Brain pericyte (primary cell): ENCODE data around the gene ADCK1.
"Not testable (repeated sequence)": the region's sequence is repeated elsewhere in the genome, so short reads cannot be mapped to it uniquely, and the experiment has no call there.

ENCODE experiments used
- DNase-seq: peaks from one replicate; pipeline ENCODE4 v3.0.0-alpha.2; 2012; ENCODE audit warnings: low read depth, low spot score

Gene ADCK1

DNA sequence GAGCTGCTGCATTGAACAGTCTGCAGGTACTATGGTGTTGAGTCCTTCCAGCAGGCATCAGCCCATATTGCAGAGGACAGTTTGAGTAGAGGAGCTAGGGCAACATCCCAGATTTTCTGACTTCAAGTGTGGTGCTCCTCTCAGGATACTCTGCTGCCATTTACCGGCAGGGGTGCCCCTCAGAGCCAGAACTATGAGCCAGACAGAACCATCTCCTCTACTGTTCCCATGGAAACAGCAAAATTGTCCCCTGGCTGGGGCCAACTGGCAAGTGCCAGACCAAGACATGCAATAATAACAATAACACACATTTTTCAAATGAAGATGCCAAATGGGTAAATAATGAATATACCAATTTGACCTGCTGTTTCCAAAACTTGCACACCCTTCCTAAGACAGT is 102.9 kb downstream of the ADCK1 start:
- no peak for DNase-seq

DNA sequence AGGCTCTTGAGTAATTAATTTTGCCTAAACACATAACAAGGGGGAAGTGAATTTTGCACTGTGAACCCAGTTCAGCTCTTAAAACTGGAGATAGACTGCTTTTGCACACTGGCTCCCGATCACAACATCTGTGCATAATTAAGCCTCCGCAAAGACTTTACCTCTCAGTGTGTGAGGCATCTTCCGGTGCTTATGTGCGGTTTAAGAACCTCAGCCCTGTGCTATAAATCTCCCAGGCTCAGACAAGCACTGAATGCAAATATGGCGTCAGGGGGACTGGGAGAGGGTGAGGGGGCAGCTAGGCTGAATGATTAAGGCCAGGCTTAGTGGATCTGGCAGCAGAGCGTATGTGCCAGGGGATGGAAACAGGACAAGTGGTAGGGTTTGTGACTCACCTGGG is 103.3 kb downstream of the ADCK1 start:
- no peak for DNase-seq

DNA sequence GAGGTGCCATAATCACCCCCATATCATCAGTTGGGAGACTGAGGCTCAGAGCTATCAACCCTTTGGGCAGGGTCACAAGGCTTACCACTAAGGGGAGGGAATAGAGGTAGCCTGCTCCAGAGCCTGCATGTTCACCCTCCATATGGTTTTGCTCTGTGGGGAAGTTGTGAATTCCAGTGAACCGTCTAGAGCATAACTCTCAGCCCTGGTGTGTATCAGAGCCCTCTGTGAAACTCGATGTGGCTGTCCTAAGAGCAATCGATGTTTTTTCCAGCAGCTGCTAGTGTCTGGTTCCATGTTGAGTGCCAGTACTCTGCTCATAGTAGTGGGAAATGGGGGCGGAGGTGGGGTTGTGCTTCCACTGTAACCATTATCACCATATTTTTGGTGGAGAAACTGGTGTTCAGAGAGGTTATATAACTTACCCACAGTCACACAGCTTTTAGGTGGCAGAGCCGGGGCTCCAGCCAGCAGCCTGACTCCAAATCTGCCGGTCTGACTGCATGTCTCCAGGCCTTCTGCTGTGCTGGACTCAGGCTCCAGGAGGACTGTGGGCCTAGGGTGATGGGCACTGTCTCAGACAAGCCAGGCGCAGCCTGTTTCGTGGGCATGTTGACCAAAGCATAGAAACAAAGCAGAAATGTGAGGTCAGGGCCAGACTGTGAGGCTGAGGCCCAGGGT is 104.2 kb downstream of the ADCK1 start:
- no peak for DNase-seq

DNA sequence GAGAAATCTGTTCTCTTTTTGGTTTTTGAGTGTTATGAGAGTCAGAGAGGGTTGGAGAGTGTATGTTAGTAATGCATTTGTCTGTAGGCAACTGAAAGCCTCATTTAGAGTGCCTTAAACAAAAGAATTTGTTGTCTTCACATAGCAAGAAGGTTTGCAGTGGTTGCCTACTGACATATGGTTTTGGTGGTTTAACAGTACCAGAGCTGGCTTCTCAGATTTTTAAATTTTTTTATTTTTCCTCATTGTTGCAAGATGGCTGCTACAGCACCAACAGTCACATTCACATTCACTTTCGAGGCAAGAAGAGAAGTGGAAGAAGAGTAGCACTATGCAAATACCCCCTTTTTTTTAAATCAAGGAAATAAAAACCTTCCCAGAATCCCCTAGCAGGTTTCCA is 106.5 kb downstream of the ADCK1 start:
- DNase-seq: no peak

DNA sequence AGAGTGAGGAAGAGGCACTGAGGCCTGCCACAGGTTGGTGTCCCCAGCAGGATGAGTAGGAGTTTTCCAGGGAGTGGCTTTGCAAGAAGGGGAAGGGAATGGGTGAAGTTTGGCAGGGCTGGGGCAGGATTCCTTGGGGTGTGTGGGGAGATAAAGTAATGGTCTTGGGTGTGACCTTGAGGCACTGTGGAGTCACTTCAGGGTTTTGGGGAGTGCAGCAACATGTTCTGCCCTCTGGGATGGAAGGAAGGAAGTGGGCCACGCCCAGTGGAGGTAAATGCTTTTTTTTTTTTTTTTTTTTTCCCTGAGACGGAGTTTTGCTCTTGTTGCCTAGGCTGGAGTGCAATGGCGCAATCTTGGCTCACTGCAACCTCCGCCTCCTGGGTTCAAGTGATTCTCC is 108.9 kb downstream of the ADCK1 start:
- DNase-seq: no peak

DNA sequence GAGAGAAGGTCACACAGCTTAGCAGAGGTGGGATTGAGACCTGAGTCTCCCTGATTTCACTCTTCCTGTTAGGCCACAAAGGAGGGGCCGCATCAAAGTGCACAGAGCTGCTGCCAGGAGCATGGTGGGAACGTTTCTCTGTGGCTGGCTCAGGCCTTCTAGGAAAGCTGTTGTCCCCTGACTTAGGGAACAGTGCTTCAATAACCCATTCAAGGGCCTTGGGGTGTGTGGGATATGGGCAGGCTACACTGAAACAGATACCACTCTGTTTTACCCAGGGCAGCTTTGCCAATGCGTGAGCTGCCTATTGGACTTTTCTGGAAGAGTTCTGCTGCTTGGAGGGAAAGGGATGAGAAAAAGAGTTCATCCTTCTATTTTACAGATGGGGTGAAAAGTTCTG is 110.0 kb downstream of the ADCK1 start:
- no peak for DNase-seq

DNA sequence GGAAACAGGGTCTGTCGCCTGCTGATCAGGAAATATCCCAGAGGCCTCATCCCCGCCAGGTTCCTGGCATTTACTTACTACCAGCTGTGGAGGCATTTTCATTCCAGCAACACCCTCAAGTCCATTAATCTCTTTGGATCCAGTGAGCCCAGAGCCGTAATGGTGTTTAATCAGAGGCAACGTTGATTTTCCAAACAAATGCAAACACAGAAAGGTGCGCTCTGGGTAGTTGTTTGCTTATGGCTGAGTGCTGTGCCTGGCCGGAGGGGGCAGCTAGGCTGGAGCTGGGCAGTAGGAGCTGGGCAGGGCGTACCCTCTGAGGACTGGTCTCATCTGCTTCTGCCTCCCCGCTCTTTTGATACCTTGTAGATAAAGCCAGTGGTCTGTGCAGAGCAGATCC is 110.6 kb downstream of the ADCK1 start:
- DNase-seq: no peak

DNA sequence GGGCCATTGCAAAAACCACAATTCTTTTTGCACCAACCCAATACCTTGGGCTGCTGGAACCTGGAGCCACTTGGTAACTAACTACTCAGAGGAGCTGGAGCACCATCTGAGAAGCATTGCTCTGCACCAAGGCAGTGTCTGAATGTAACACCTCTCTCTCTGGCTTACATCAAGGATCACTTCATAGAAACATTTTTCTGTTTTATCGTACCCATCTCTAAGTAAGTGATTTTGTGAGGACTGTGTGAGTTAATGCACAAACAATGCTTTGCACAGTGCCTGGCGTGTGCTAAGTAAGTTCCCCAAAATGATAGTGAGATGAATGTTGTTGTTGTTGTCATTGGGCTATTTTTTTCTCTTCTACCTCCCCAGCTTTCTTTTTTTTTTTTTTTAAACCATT is 111.4 kb downstream of the ADCK1 start:
- DNase-seq: no peak

DNA sequence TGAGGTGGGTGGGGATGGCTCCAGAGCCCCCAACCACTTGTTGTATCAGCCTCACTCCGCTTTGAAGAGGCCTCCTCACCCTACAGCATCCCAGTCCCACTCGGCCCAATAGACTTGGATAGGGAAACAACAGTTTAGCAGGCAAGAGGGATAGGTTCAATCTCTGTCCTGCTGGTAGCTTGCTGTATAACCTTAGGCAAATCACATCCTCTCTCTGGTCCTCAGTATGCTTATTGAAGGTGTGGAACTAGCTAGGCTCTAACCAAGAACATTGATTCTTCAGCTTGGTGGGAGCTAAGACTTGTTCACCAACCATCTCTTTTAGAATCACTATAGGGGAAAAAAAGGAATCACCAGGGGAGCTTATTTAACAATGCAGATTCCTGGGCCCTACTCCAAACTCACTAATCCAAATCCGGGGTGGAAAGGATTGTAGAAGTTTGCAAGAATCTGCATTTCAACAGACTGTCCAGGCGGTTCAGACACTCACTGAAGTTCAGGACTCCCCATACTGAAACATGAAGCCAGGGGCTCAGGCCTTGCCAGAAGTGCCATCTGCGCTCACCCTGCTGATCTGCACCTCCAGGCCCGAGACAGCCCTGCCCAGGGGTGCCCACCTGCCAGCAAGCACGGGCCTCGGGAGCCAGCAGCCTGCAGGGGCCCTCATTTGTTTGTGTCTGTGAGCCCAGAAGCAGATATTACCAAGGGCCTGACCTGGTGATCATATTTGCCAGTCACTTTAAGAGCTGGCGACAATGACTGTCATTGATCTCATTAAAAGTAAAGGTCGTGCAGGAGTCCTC is 113.0 kb downstream of the ADCK1 start:
- no peak for DNase-seq

DNA sequence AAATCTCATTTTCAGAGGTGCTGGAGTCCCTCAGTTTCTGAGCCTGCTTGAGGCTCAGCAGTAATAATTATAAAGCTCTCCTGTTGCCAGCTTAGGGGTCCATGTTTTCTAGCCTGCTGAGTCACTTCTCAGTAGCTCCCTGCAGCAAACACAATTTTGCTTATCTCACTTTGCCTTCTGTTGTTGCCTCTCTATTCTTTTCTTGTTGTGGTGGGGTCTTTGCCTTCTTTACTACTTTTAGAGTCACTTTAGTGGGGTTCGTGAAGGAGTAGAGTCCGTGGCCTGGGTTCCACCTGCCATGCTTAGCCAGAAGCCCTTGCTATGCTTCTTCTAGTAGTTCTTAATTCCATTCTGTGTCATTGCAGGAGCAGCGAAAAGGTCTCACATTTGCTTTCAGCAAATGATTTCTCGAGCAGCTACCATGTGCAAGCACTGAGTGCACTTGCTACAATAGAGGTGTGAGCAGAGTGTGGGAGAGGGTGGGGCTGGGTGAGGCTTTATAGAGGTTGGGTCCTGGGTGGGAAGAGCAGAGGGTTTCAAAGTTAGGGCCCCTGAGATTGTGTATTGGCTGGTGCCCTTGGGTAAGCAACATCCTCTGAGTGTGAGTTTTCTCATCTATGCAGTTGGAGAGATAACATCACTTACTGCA is 114.3 kb downstream of the ADCK1 start:
- DNase-seq: no peak

DNA sequence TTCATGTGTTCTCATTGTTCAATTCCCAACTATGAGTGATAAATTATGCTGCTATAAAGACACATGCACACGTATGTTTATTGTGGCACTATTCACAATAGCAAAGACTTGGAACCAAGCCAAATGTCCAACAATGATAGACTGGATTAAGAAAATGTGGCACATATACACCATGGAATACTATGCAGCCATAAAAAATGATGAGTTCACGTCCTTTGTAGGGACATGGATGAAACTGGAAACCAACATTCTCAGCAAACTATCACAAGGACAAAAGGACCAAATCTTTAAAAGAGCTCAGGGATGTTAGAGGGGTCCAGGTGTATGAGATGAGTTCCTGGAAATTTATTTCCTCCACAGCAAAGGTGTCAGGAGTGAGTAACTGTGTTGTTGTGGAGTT is 115.5 kb downstream of the ADCK1 start:
- not testable (repeated sequence) for DNase-seq

DNA sequence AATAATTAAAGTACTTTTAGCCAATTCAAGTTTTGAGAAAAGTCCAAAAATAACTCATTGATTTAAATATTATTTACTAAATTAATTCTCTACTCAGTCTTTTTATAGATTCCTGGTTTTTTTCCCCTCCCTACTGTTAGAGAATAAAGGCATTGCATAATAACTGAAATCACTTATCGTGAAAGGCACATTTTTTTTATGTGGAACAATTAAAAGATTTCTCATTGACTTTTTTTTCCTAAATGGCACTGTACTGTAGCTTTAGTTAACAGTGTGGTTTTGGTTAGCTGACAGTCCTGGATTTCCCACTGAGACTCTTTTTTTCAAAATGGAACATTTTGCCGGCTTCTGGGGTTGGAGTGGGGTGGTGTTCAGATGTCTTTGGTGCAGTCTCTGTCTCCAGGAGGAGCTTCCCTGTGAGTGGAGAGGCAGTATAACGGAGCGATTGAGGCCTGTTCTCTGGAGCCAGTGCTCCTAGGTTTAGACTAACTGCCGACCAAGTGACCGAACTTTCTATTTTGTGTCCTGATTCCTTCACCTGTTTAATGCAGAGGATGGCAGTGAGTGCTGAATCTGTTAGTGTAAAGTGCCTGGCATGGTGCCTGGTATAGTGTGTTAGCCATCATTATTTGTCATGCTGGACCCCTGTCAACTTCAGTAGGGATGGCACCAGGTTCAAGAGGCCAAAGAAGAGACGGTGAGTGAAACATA is 117.7 kb downstream of the ADCK1 start:
- DNase-seq: no peak

DNA sequence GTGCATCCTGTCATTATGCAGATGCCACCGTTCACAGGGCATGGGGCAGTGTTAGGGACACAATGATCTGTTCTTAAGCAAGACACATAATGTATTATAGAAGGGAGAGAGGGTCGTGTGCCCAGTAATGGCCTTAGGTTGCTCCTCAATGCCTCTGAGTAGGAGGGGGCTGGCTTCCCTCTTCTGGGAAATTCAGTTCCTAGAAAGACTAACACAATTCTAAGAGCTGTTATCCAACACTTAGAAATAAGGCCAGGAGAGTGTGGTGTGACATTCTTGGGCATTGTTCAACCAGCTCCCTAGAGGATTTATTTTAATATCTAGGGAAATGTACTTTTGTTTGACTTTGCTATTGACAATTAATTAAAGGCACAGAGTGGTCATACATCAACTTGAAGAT is 118.5 kb downstream of the ADCK1 start:
- no peak for DNase-seq

DNA sequence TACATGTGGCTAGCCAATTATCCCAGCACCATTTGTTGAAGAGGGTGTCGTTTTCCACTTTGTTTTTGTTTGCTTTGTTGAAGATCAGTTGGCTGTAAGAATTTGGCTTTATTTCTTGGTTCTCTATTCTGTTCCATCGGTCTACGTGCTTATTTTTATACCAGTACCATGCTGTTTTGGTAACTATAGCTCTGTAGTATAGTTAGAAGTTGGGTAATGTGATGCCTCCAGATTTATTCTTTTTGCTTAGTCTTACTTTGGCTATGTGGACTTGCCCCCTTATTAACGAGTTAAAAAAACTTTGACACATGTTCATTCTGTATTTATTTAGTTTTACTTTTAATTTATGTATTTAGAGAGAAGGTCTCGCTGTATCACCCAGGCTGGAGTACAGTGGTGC is 120.4 kb downstream of the ADCK1 start:
- DNase-seq: no peak

DNA sequence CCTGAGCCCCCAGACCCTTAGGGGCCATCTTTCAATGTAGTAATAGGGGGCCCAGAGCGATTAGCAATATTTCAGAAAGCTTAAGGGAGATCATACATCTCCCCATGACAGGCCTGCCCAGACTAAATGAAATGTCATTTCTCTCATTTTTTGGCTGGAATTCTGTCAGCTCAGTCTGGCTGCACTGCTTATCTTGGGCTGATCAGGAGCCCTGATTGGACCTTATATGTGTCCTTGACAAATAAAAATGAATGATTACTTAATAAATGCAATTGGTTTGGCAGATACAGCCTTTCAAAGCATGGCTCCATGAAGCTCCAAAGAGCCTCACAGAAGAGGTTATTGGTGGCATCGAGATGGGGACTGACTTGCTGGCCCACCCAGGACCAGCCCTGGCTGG is 121.9 kb downstream of the ADCK1 start:
- no peak for DNase-seq

DNA sequence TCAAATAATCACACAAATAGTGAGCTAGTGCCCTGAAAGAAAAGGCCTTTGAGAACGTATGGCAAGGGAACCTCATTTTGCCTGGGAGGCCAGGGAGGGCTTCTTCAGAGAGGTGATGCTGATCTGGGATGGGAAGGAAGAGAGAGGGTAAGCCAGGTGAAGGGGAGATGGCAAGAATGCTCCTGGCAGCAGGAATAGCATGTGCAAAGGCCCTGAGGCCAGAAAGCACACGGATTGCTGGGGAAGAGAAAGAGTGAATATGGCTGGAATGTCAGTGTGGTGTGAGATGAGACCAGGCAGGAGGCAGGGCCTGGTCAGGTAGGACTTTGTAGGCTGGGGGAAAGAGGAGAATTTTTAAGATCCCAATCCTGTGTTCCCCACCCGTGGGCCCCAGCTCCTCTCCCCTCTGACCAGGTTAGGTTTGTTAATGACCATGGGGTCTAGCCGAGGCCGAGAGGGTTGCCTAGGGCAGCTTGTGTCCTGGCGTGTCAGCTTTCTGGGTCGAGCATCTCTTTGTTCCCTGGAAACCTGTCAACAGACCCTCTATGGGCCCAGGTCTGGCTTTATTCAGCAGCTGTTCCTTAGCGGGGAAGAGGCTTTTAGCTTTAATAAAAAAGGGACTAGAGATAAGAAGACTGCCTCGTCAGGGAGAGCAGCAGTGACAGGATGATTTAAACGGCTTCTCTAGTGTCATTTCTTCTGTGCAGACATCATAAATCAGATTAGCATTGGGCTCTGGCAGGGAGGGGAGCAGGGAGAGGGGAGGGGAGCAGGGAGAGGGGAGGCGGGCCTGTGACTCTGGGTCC is 123.4 kb downstream of the ADCK1 start:
- no peak for DNase-seq

DNA sequence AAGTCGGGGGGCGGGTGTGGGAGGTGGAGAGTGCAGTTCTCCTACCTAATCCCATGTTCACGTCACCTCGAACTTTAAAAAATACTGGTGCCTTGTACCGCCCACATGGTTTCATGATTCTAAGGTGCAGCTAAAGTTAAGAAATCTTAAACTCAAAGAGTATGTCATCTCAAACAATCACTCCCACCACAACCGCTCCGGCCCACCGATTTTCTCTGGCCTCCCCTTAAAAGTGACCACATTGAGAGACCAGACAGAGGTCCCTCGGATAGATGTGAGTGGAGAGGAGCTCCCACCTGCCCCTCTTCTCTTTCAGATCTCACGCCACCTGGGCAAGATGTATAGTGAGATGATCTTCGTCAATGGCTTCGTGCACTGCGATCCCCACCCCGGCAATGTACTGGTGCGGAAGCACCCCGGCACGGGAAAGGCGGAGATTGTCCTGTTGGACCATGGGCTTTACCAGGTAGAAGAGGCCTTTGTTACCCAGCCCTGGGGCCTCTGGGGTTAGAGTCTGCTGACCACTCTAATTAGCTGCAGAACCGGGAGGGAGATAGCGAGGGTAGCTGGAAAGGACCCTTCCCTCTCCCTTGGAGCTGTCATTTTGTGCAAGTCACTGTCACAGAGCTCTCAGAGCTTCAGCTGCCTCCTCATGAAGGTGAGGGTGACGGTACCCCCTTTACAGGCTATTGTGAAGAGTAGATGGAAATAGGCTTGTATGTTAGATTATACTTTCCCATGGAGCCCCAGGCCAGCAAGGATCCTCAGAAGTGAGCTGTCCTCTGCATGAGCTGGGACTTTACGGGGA is 124.4 kb downstream of the ADCK1 start:
- no peak for DNase-seq

DNA sequence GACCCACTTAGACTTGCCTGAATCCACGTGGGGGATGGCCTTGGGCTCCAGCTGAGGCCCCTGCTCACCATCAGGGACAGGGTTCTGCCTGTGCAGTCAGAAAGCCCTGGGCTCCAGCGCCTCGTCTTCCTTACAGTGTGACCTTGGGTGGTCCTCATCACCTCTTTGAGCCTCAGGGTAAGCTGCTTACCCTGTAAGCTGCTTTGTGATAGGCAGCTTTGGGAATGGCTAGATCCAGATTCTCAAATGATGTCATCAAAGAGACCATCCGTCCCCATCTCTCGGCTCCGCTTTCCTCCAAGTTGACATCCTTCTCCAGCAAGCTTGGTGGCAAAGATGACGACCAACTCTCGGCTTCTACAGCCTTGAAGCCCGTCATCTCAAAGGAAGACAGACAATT is 127.0 kb downstream of the ADCK1 start:
- no peak for DNase-seq

DNA sequence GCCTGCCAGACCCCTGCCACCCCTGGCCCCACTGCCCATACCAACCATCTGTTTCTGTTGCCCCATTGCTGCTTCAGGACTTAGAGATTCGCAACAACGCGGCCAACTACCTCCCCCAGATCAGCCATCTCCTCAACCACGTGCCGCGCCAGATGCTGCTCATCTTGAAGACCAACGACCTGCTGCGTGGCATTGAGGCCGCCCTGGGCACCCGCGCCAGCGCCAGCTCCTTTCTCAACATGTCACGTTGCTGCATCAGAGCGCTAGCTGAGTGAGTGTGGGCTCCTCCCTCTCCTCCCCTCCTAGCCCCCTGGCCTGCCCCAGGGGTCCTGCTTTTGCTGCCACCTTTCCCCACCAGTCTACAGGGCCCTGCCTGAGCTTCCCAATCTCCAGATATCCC is 131.5 kb downstream of the ADCK1 start:
- no peak for DNase-seq

DNA sequence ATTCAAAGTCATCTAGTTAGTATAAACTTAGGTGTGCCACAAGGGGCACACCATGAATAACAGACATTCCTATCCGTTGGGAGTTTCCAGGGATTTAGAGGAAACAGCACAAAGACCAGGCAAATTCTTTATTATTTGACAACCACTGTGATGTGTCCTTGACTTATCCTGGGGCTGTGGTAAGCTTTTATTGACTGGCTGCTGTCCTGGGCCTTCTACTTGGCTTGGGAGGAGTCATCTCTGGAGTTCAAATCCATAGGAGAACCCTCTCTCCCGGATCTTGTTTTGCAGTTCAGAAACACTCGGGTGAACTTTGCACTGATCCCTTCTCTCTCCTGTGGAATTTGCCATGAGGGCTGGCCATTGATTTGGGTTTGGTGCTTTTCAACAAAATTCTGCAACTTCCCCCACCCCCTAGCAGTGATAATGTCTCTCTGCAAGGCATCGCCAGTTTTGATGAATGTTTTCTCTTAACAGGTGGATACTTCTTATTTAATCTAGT is 136.3 kb downstream of the ADCK1 start:
- DNase-seq: no peak
